ENCODE data around the gene C6orf47.

The C6orf47 gene

DNA sequence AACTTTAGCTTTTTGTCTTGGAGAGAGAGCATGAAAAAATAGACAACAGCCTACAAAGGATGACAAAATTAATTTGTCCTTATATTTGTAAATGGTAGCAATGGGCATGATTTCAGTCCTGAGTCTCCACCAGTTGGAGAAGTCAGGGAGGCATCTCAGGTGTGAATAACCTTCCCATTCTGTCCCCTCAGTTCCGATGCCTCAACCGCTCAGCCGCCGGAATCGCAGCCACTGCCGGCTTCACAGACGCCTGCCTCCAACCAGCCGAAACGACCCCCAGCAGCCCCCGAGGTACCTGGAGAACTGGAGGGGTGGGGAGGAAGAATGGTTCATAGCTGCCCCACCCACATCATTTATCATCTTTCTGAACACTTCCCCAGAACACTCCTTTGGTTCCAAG lies 36.5 kb downstream of the C6orf47 start:
- no peak overlapping the region for H3K4me3 ChIP-seq (ENCODE audit: low read length)

DNA sequence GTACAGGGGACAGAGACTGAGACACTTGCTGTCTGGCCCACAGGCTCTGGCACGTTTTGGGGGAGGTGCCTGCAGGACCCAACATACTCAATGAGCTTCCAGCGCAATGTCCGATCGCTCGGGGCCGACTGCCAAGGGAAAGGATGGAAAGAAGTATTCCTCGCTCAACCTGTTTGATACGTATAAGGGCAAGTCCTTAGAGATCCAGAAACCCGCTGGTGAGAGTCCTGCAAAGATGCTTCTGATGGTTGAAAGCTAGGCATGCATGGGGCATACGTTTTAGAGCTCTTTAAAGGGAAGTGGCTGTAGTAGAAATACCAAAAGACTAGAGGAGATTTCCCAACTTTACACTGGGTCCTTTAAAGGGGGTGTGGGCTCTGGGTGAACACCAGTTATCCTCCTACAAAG lies 37.9 kb downstream of the C6orf47 start:
- peak overlapping the region; percentile 71; the same call in 1 of the 2 replicates for H3K4me2 ChIP-seq (ENCODE audit: low read depth, low read length)
- no peak overlapping the region for H3K27ac ChIP-seq (ENCODE audit: low read length)
- TF ChIP-seq EZH2phosphoT487 (IDR thresholded peaks at IDR 0.05; ENCODE audit: low read length) (no peak), EZH2 (optimal IDR thresholded peaks at IDR 0.05; ENCODE audit: low read depth, low read length) (no peak)
- TF ChIP-seq, protein P1, sequence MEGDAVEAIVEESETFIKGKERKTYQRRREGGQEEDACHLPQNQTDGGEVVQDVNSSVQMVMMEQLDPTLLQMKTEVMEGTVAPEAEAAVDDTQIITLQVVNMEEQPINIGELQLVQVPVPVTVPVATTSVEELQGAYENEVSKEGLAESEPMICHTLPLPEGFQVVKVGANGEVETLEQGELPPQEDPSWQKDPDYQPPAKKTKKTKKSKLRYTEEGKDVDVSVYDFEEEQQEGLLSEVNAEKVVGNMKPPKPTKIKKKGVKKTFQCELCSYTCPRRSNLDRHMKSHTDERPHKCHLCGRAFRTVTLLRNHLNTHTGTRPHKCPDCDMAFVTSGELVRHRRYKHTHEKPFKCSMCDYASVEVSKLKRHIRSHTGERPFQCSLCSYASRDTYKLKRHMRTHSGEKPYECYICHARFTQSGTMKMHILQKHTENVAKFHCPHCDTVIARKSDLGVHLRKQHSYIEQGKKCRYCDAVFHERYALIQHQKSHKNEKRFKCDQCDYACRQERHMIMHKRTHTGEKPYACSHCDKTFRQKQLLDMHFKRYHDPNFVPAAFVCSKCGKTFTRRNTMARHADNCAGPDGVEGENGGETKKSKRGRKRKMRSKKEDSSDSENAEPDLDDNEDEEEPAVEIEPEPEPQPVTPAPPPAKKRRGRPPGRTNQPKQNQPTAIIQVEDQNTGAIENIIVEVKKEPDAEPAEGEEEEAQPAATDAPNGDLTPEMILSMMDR (IDR thresholded peaks at IDR 0.05; ENCODE audit: low read length): no peak
- no peaks in the 10 kb centered on the region for H3K9me2 ChIP-seq (replicated peaks; ENCODE audit: insufficient read depth, low read length)
- H3K4me3 ChIP-seq (ENCODE audit: low read length): no peak overlapping the region
- peaks cover 14% of the 10 kb centered on the region; the same call in 1 of the 2 replicates for H3K36me3 ChIP-seq (replicated peaks; ENCODE audit: insufficient read depth, low read length)
- H3K9ac ChIP-seq (ENCODE audit: low read length): no peak overlapping the region
- peaks cover 8% of the 10 kb centered on the region; the same call in 1 of the 2 replicates for H3K4me1 ChIP-seq (ENCODE audit: low read length)
- H3K27me3 ChIP-seq (replicated peaks; ENCODE audit: insufficient read depth, low read length): no peaks in the 10 kb centered on the region
- H3K79me2 ChIP-seq (ENCODE audit: low read length): peaks cover 71% of the 10 kb centered on the region
- H2AFZ ChIP-seq (ENCODE audit: low read length): no peak overlapping the region
- H3K9me3 ChIP-seq (replicated peaks; ENCODE audit: insufficient read depth, low read length): no peaks in the 10 kb centered on the region
- no peaks in the 10 kb centered on the region for H4K20me1 ChIP-seq (ENCODE audit: insufficient read depth, low read length)
- DNase-seq: no peak
- H3F3A ChIP-seq (ENCODE audit: insufficient read depth, low read length): peaks cover 7% of the 10 kb centered on the region; the same call in 1 of the 2 replicates

More for the DNA sequence above, 36.5 kb downstream of the C6orf47 start:
- H3K27me3 ChIP-seq (replicated peaks; ENCODE audit: insufficient read depth, low read length): no peaks in the 10 kb centered on the region
- H3K9me3 ChIP-seq (replicated peaks; ENCODE audit: insufficient read depth, low read length): no peaks in the 10 kb centered on the region
- no peaks in the 10 kb centered on the region for H3K9me2 ChIP-seq (replicated peaks; ENCODE audit: insufficient read depth, low read length)
- TF ChIP-seq EZH2phosphoT487 (IDR thresholded peaks at IDR 0.05; ENCODE audit: low read length) (no peak), EZH2 (optimal IDR thresholded peaks at IDR 0.05; ENCODE audit: low read depth, low read length) (no peak)
- TF ChIP-seq, protein P1 (IDR thresholded peaks at IDR 0.05; ENCODE audit: low read length): no peak
- H3K4me1 ChIP-seq (ENCODE audit: low read length): peaks cover 8% of the 10 kb centered on the region; the same call in 1 of the 2 replicates
- no peak for DNase-seq
- H3K79me2 ChIP-seq (ENCODE audit: low read length): peaks cover 82% of the 10 kb centered on the region
- H4K20me1 ChIP-seq (ENCODE audit: insufficient read depth, low read length): no peaks in the 10 kb centered on the region; the same call in 1 of the 2 replicates
- peaks cover 7% of the 10 kb centered on the region; the same call in 1 of the 2 replicates for H3F3A ChIP-seq (ENCODE audit: insufficient read depth, low read length)
- no peak overlapping the region for H3K9ac ChIP-seq (ENCODE audit: low read length)
- H3K27ac ChIP-seq (ENCODE audit: low read length): no peak overlapping the region
- peaks cover 14% of the 10 kb centered on the region for H3K36me3 ChIP-seq (replicated peaks; ENCODE audit: insufficient read depth, low read length)
- H2AFZ ChIP-seq (ENCODE audit: low read length): no peak overlapping the region
- no peak overlapping the region for H3K4me2 ChIP-seq (ENCODE audit: low read depth, low read length)

DNA sequence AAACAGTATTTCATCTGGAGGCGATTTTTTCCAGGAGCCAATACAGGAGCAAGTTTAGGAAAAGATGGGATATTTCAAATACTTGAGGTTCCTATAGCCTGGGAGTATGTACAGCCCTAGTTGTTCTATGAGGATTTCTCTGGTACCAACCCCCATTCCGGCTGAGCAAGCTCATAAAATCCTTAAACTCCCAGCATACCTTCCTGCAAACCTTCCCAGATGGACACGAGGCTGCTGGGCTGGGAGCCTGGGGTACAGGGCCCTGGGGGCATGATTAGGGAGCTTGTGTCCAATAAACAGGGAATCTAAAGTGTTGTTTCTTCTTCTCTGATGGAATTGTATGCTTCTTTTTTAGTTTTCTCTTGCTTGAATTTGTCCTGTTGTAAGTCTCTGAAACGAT lies 38.6 kb downstream of the C6orf47 start:
- Histone ChIP-seq H3K27me3 (replicated peaks; ENCODE audit: insufficient read depth, low read length) (no peaks in the 10 kb centered on the region), H3K79me2 (ENCODE audit: low read length) (peaks cover 64% of the 10 kb centered on the region), H3K36me3 (replicated peaks; ENCODE audit: insufficient read depth, low read length) (peaks cover 10% of the 10 kb centered on the region; the same call in 1 of the 2 replicates), H3K4me2 (ENCODE audit: low read depth, low read length) (peak overlapping the region; percentile 71), H3K9me3 (replicated peaks; ENCODE audit: insufficient read depth, low read length) (no peaks in the 10 kb centered on the region), H2AFZ (ENCODE audit: low read length) (no peak overlapping the region), H4K20me1 (ENCODE audit: insufficient read depth, low read length) (no peaks in the 10 kb centered on the region), H3K27ac (ENCODE audit: low read length) (no peak overlapping the region), H3K9ac (ENCODE audit: low read length) (peak overlapping the region; percentile 97), H3K4me3 (ENCODE audit: low read length) (peak overlapping the region; percentile 95), H3K9me2 (replicated peaks; ENCODE audit: insufficient read depth, low read length) (no peaks in the 10 kb centered on the region), H3K4me1 (ENCODE audit: low read length) (peaks cover 8% of the 10 kb centered on the region; the same call in 1 of the 2 replicates), H3F3A (ENCODE audit: insufficient read depth, low read length) (peaks cover 7% of the 10 kb centered on the region; the same call in 1 of the 2 replicates)
- TF ChIP-seq EZH2 (optimal IDR thresholded peaks at IDR 0.05; ENCODE audit: low read depth, low read length) (no peak), EZH2phosphoT487 (IDR thresholded peaks at IDR 0.05; ENCODE audit: low read length) (no peak)
- TF ChIP-seq, protein P1 (IDR thresholded peaks at IDR 0.05; ENCODE audit: low read length): no peak
- no peak for DNase-seq

Data from MM.1S (cell line).